ENCODE data around the gene MCHR2. TPM values are rescaled to one million over a fixed set of nuclear protein-coding genes. Genes with fewer than 3 reads are reported as not detected.
"Not testable (repeated sequence)": the region's sequence is repeated elsewhere in the genome, so short reads cannot be mapped to it uniquely, and the experiment has no call there.

MCHR2 gene, protein sequence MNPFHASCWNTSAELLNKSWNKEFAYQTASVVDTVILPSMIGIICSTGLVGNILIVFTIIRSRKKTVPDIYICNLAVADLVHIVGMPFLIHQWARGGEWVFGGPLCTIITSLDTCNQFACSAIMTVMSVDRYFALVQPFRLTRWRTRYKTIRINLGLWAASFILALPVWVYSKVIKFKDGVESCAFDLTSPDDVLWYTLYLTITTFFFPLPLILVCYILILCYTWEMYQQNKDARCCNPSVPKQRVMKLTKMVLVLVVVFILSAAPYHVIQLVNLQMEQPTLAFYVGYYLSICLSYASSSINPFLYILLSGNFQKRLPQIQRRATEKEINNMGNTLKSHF
- total RNA-seq (2014; rRNA removed; shearing (Covaris generic)) = not detected in 2 replicates
- polyA plus RNA-seq (2014; cell fraction: nucleus; rRNA removed) = not detected in 2 replicates

DNA sequence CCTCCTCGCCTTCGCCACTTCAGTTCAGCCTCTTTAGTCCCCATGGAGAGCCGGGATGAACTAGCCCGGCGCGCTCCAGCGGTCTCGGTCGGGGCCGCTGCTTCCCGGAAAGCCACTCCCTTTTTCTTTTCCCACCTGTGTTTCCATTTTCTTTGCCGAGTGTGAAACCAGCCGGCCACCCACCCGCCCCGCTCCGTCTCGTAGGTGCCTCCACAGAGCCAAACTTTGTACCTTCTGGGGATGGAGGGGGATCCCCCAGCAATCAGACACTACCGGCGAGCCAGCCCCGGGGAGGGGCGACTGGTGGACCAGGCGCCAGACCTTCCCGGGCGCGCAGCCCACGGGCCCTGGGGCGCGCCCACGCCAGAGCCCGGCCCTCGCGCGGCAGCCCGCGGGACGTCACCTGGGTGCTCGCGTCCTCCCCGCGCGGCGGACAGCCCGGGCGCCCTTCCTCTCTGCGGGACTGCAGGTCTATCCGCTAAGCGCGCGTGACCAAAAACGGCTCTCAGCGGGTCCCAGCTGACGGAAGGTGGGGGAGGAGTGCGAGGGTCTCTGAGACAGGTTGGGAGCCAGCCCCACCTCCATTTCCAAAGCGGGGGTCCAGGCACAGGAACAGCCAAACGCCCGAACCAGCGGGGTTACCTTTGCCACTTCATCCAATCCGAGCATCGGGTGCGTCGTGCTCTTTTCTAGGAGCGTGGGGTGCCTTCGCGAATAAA lies at the start of gene MCHR2:
TSS of gene MCHR2 (minus strand) at position 691 of the 719 bp plus-strand sequence. CDS start 38,076 bp downstream, outside the sequence.
- DNase-seq (ENCODE audit: extremely low read depth, low read depth) = no peak

DNA sequence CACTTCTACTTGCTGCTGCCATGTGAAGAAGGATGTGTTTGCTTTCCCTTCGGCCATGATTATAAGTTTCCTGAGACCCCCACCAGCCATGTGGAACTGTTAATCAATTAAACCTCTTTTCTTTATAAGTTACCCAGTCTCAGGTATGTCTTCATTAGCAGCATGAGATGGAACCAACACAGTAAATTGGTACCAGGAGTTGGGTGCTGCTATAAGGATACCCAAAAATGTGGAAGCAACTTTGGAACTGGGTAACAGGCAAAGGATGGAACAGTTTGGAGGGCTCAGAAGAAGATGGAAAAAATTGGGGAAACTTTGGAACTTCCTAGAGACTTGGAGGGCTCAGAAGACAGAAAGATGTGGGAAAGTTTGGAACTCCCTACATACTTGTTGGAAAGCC lies 44.5 kb upstream of the MCHR2 start:
- not testable (repeated sequence) for DNase-seq (ENCODE audit: extremely low read depth, low read depth)

DNA sequence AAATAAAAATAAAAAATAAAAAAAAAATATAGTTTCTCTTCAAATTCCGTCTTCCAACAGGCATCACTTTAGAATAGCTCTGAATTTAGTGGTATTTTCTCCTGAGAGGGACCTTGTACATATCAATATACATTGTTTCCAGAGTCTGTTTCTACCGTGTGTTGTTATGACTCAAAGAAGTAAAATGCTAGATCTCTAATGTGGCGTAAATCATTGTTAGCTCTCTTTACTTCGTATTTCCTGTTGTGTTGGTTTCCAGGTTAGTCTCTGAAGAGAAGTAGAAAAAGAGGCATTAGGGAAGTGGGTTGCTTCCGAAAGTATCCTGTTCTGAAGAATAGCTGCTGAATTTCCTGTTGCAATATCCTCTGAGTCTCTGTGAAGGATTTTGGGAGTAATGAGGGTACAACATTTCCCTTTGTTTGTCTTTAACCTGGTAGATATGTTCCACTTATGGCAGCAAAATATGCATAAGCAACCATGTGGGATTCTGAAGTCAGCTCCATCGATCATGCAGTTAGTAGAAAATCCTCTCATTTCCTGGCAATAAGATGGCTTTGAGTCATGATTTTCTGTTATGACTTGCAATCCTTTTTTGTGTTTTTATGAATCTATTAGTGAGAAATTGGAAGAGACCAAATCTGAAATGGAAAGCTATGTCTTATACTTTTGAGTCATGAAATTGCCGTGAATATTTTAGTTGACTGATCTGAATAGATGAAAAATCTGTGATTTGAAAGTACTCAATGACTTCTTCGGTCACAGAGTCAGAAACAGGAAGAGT lies 42.0 kb upstream of the MCHR2 start:
- no peak for DNase-seq (ENCODE audit: extremely low read depth, low read depth)

DNA sequence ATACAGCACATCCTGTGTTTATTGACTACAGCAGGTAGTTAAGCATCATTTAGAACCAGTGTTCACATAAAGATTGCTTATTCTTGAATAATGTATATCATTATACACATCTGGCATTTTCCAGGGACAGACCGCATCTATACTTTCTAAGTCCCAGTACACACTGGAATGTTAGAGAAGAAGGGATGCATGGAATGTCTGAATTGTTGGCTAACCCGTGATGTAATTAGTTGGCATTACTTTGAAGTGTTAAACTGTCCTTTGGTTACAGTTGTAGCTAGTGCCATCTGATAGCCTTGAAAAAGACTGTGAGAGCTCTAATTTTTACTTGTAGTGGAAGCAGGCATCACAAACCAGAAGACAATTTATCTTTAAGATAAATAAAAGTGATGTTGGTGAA lies 29.8 kb upstream of the MCHR2 start:
- DNase-seq (ENCODE audit: extremely low read depth, low read depth) = no peak

DNA sequence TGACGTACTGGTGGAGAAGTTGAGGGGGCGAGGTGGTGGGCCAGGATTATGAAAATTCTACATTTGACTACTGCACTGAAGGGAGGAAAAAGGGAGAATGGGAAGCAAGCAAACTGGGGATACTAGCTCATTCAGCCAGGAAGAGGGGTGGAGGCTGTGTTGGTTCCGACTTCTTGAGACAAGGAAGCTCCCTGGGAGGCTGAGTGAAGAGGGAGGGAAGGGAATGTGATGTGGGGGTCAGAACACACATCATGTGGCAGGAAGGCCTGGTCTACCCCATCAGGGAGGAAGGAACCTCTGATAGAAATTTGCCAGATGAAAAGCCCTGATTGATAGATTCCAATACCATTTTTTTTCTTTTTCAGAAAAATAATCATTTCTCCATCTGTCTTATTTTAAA lies 28.8 kb upstream of the MCHR2 start:
- no peak for DNase-seq (ENCODE audit: extremely low read depth, low read depth)

DNA sequence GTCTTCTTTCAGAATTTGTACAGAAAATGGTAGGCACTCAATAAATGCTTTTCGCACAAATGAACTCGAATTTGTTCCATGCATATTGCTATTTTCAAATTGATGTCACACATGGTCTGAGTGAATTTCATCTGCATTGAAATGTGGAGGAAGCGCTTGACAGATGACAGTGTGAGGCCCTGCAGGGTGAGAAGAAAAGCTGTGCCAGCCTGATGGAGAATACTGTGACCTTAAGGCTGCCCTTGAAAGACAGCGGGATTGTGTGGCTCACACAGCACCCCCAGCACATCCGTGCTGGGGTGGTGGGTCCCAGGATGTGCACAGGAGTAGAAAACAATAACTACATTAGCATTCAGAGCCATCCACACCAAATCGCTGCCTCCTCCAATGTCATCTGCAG lies 14.8 kb upstream of the MCHR2 start:
- no peak for DNase-seq (ENCODE audit: extremely low read depth, low read depth)

DNA sequence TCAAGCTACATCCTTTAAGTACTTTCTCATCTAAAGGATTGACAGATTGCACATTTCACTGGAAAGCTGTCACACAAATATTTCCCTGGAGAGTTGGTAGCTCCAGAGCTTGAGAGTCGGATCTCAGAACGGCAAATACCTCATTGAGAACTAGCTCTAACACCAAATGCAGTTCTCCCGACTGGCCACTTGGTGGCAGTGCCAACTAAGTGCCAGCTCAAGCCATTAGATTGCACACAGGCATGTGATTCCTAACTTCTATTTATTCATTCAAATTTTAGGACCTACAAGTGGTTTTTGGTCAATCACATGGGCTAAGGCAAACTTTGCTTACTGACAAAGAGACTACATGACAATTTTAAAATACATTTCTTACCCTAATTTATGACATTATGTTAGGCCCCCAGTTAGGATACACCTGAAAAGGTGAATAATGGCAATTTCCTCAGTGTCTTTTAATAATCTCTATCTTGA lies 7.9 kb upstream of the MCHR2 start:
- DNase-seq (ENCODE audit: extremely low read depth, low read depth) = peak; percentile 52

DNA sequence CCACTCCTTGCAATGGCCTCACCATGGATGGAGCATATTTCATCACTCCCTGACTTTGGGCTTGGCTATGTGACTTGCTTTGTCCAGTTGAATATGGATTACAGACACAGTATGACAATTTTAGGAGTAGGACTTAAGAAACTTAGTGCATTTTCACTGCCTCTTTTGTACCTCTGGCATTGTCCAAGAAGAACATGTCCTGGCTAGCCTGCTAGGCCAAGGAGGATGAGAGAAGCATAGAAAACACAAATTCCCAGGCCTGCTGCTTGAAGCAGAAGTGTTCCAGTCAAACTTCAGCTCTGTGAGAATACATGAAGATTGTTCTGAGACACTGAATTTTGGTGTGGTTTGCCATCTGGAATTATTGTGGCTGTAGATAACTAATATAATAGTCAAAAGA lies 3.1 kb upstream of the MCHR2 start:
- no peak for DNase-seq (ENCODE audit: extremely low read depth, low read depth)

DNA sequence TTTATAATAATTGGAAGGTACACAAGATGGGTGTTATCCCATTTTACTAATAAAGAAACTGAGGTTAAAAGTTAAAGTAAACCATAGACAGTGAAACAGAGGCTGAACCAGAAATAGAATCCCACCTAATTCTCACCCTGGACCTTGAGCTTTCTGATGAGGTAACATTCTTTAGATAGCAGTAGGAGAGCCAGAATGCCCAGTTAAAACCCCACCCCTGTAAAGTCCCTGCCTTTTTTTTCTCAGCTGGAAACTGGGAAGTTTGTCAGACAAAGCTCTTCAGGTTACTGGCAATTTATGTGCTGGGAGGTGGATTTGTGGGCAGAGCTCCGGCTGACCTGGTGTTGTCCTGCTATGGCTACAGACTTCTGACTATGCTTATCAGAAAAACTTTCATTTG lies 1.9 kb upstream of the MCHR2 start:
- no peak for DNase-seq (ENCODE audit: extremely low read depth, low read depth)

DNA sequence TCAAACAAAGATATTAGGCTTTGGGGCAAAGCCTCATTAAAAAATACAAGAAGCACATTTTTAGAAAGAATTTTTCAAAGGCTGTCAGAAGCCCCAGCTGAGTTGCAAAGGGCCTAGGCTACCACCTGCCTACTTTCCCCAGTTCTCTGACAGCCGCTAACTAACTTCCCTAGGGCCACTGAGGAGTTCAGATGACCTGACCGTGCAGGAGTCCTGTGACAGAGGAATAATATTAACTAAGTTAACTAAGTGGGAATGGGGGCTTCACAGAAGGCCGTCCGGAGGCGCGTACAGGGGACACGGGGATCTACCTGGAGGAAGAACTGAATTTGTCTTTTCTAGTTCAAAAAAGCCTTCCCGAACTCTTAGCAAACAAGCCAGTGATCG lies 884 bp downstream of the MCHR2 start:
- no peak for DNase-seq (ENCODE audit: extremely low read depth, low read depth)

DNA sequence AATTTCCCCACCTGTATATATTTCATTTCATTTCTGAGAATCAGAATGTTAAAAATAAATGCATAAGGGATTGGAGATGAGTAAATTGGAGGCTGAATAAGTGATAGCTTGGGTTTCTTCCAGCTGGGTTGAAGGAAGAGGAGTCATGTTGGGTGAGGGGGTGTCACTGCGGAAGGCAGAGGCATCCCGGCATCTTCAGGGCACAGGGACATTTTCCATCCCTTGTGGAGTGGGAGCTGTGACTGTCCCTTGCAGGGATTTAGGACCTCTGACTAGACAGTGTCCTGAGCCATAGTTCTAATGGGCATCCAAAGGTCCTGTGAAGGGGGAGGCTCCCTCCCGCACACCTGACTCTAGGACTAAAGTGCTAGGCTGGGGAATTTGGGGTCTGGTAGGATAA lies 2.1 kb downstream of the MCHR2 start:
- DNase-seq (ENCODE audit: extremely low read depth, low read depth) = no peak

DNA sequence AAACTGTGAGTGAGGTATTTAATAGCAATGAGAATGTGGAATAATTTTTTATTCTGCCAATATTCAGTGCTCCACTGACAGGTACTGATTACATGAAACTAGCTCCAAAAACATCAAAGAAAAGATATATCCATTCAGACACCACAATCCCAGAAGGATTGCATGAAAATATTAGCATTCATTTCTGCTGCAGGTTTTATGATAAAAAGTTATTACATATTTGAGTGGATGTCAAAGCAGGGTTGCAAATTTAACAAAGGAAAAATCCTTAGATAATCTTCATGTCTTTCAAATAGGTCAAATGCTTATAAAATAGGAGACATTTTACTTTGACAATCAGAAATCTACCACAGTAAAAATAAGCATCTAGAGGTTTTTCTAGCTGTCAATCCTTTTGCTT lies 13.3 kb downstream of the MCHR2 start:
- DNase-seq (ENCODE audit: extremely low read depth, low read depth) = no peak

DNA sequence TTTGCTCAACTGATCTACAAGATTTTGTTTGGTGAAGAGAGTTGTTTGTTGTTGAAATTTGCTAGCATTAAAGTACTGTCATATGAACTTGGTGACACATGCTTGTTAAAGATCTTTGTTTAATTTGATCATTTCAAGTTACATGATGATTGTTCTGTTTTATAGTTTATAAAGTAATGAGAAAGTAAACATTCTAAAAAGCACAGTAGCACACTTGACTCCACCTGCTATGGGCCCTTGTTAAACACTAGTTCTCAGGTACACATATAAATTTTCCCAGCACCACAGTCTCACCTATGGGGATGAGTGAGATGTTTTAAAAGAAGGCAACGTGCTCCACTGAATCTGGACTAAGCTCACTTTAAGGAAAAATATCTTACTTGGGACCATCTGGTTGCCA lies 14.1 kb downstream of the MCHR2 start:
- DNase-seq (ENCODE audit: extremely low read depth, low read depth) = no peak

DNA sequence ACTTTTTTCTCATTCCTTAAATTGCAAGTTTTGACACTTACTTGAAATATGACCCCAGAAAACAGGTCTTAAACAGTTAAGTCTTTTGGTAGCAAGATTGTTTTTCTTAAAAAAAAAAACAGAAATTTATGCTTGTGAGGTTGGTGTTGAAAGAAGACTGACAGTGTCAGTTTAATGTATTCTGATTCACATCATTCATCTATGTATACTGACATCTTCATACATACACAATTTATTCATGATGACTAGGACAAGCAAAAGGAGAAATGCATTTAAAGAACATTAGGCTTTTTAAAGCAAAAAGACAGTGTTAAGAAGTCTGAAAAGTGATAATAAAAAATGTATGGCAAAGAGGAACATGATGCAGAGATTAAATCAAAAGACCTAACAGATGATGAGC lies 27.0 kb downstream of the MCHR2 start:
- no peak for DNase-seq (ENCODE audit: extremely low read depth, low read depth)

DNA sequence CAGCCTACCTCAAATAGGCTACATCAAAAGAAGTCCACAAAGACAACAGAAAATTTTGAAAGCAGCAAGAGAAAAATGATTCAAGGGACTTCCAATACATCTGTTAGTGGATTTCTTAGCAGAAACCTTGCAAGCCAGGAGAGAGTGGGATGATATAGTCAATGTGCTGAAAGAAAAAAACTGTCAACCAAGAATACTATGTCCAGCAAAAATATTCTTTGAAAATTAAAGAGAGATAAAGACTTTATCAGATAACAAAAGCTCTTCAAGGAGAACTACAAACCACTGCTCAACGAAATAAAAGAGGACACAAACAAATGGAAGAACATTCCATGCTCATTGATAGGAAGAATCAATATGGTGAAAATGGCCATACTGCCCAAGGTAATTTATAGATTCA lies 34.0 kb downstream of the MCHR2 start:
- no peak for DNase-seq (ENCODE audit: extremely low read depth, low read depth)

DNA sequence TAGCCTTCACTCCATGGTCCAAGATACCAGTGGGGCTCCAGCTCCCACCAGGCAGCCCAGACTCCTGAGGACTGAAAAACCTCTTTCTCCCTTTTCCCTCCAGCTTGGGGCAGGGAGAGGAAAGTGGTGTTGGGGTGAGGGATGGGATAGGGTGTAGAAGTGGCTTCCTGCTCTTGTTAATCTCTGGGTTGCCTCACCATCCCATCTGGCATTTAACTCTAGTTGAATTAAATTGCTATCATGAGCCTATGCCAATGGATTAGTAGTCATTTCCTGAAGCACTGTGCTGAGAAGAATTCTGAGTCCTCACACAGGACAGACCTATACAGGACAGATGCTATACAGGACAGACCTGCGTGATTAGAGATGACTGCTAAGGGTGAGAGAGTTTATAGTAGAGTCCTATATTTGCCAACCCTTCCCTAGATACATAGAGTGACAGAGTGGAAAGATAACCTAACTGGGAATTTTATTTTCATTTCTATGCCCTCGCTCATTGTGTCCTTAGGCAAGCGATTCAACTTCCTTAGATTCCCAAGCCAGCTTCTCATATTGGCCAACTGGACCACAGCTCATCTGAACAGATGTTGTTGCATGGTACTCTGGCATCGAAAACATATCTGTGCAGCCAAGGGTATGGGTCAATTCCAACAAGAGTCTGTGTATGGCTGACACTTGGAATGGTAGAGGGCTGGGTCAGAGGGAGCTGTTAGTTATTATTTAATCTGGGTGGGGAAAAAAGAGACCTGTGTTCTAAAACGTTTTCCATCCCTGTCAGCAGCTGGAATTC lies 42.8 kb downstream of the MCHR2 start:
- no peak for DNase-seq (ENCODE audit: extremely low read depth, low read depth)

DNA sequence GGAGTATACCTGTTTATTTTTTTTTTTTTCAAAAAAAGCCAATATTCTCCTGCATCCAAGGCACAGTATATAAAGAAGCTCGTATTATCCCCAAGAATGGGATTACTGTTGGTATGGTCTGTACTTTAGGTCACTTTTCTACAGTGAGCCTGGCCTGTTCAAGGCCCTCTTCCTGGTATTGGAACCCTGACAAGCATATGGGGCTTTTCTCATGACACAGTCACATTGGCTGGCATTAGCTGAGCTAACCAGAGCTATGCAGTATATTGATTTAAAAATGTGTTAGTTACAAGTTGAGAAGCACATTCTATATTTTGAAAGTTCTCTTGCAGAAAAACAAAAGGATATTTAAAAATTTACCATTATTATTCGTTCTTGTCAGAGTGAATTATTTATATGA lies 48.0 kb downstream of the MCHR2 start:
- no peak for DNase-seq (ENCODE audit: extremely low read depth, low read depth)

DNA sequence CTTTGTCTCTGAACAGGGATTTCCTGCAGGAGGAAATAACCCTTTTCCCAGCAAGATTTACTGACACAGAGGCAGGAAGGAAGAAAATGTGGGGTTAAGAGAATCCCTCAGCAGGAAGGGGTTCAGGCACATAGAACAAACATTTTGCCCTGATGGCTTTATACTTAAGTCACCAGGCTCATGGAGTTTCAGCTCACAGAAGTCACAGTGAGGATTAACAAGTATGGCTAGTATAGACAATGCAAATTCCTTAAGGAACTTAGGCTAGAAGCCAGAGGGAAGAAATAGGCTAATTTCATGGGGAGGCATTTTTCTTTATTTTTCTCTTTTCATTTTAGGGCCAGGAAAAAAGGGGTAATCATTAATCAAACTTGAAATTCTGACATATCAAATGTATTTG lies 50.2 kb downstream of the MCHR2 start:
- no peak for DNase-seq (ENCODE audit: extremely low read depth, low read depth)

DNA sequence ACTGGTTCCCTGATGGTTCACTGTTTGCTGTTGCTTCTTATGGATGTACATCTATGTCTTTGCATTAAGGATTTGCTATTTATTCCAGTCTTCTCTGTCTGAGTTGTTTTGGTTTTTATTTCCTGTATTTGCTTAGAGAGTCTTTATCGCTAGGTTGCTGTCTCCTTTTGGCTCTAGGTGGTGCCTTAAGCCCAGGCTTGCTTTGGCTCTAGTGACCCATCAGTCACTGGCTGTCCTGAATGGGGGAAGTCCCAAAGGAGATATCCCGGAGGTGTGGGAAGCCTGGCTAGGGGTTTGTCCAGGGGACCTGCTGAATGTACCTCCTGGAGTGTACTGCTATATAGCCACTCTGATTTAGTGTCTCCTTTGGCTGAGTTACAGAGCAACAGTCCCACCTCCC lies 53.4 kb downstream of the MCHR2 start:
- DNase-seq (ENCODE audit: extremely low read depth, low read depth) = no peak

DNA sequence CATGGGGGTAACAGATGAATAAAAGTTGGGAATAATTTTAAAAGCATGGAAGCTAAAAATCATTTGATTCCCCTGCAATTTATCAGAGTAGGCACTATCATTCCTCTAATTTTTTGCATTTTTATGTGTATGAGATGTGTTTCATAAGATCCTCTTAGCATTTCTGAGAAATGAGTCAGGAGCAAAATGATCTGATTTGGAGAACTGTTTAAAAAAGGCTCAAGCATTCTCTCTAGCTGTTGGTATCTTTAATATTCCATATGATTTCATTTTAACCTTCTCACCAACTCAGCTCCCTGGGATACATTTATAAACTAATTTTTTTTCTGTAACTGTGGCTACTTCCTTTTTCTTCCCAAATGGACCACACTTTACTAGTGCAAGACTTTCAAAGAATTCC lies 60.9 kb downstream of the MCHR2 start:
- DNase-seq (ENCODE audit: extremely low read depth, low read depth) = no peak

DNA sequence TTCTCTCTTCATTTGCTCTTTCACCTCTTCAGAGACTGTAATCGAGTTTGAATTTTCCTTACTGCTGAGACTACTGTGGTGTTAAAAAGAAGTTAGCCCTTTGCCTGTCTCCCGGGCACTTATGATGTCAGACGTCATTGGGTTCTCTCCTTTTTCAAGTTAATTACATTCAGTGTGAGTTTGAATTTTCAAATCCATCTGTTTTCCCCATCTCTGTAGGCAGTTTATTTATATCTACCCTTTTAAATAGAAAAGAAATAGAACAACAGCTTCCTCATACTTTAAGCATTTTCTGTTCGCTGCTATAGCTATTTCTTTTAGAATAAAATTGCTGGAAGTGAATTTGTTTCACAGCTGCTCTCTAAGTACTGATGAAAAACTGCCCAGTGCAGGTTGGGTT lies 81.4 kb downstream of the MCHR2 start:
- DNase-seq (ENCODE audit: extremely low read depth, low read depth) = no peak
